Measurements from ENCODE around the gene PTH2.
A peak's percentile ranks its signal among the peaks of the same experiment; 100 is the strongest.

The PTH2 gene

DNA sequence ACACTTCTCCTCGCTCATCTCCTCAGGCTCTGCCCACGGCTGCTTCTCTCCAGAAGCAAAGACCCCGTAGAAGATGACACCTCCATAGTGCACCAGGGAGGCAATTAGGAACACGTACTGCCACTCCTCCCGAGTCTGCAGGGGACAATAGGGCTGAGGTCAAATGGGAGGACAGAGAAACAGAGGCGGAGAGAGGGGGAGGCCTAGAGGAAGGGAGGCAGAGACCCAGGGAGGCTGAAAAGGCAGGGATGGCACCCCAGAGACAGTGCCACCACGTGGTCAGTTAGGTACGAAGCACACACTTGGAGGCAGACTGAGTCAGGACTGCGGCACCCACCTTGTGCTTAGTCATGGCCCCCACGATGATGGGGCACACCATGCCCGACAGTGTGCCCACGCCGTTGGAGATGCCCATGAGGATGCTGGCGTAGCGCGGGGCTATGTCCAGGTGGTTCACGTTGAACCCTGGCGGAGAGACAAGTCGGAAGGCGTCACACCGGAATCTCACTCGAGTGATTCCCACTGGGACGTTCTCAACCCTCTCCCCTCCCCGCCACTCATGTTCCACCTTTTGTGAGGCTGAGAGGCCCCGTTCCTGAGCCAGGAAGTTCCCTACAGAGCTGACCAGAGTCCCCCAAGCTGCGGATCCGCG lies 7.6 kb upstream of the PTH2 start:
- FAIRE-seq = no peak

GRCh38 chr19:49430172-49430677 lies 7.0 kb upstream of the PTH2 start:
- FAIRE-seq = no peak

GRCh38 chr19:49428547-49429451 lies 5.6 kb upstream of the PTH2 start:
- no peak for FAIRE-seq

DNA sequence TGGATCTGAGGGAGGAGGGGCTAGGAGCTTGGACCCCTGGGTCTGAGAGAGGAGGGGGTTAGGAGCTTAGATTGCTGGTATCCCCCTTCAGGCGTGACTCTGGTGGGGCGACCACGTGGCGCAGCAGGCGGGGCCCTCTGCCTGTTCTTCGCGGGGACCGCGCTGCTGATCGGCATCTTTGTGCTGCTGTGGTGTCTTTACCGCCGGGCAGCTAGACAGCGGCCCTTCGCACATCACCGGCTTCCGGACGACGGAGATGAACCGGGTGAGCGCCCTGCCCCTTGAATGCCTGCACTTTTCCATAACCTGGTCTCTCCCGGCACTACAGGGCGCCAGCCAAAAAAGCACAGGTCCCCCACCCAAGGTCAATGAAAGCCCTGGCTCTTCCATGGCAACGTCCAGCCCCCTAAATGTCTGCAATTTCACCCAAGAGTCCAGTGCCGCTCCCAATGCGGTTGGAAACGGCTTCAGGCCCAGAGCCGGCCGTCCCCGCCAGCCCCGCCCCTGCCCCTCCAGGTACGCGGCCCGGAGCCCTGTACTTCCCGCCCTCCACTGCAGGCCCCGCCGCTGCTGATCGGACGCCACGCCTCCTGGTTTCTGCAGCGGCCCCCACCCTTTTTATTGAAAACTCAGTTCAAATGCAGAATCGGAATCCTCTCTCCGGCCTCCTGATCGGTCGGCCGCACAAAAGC lies 4.8 kb upstream of the PTH2 start:
- FAIRE-seq = no peak

DNA sequence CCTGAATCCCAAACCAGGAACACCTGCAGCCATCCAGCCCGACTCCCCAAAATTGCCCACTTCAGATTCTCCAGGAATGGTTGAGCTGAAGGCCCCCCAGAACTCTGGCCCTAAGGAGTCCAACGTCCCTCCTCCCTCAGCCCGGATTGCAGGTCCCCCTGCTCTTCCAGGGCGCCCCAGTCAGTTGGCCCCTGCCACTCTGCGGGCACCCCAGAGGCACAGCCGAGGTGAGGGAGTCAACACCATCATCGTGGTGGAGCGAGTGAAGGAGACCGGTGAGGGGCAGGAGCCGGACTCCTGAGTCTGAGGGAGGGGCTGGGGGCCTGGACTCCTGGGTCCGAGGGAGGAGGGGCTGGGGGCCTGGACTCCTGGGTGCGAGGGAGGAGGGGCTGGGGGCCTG lies 4.1 kb upstream of the PTH2 start:
- FAIRE-seq = no peak

- peak; percentile 98 for FAIRE-seq
Measured at GRCh38 chr19:49425922-49426592, 2.8 kb upstream of the PTH2 start.

- FAIRE-seq = peak; percentile 66
Measured at GRCh38 chr19:49425178-49425577, 1.9 kb upstream of the PTH2 start, which contains the start of gene GFY. GFY (plus strand) TSS chr19:49425388; CDS start chr19:49426431, 1,043 bp downstream.

GRCh38 chr19:49423985-49424303 lies 703 bp upstream of the PTH2 start:
- no peak for FAIRE-seq

- FAIRE-seq = no peak
Measured at GRCh38 chr19:49422407-49423070, 702 bp downstream of the PTH2 start.

GRCh38 chr19:49421878-49422202 lies 1.4 kb downstream of the PTH2 start:
- FAIRE-seq = no peak

GRCh38 chr19:49421039-49421877 lies 2.0 kb downstream of the PTH2 start:
- FAIRE-seq = peak; percentile 95

DNA sequence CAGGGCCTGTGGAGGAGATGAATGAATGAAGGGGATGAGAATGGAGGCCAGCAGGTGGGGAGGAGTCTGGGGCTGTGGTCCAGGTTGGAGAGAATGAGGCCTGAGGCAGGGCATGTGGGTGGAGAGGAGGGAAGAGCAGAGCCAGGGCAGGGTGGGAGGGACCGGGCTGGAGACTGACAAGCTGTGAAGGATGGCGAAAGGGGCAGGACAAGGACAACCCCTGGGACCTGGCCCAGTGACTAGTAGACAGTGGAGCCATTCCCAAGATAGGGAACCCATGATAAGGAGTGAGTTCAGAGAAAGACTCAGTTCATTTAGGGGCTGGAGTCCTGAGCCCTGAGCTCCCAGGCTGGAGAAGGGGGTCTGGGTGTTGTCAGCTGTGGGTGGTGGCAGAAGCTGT lies 3.0 kb downstream of the PTH2 start:
- FAIRE-seq = no peak

- FAIRE-seq = no peak
Measured at GRCh38 chr19:49419173-49419572, 4.1 kb downstream of the PTH2 start.

DNA sequence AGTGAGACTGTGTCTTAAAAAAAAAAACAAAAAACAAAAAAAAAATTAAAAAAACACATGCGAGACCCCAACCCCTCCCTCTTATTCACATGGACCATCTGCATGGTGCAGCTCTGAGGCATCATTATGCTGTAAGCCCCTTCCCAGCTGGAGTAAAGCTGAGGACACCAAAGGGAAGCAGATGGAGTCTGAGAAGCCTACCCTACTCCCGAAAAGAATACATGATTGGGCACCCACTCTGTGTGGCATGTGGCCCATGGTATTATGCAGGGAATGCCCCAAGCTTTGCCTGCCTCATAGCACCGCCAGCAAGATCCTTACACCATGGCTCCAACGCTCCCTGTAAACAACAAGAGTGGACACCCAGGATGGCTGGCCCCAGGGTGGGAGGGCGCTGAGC lies 4.7 kb downstream of the PTH2 start:
- no peak for FAIRE-seq

- no peak for FAIRE-seq
Measured at GRCh38 chr19:49417088-49417487, 6.2 kb downstream of the PTH2 start.

GRCh38 chr19:49415810-49416200 lies 7.4 kb downstream of the PTH2 start:
- FAIRE-seq = no peak

- no peak for FAIRE-seq
Measured at GRCh38 chr19:49415102-49415809, 8.0 kb downstream of the PTH2 start.

- FAIRE-seq = no peak
Measured at GRCh38 chr19:49414256-49414655, 9.0 kb downstream of the PTH2 start.

DNA sequence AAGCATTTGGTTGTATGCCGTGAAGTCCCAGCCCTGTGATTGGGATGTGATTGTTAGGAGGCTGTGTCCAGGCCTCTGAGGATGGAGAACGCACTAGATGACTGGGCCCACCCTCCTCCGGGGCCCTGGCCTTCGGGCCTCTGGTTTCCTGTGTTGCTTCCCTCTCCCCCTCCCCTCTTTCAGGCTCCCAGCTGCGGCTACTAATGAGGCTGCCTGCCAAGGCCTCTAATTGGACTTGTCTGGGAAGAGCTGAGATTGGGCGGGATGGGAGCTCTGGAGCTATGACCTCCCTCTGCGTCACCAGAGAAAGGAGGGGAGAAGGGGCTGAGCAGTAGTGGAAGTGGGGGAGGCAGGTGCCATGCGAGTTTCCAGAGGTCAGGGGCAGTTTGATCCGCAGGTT lies 9.9 kb downstream of the PTH2 start:
- no peak for FAIRE-seq

GRCh38 chr19:49411681-49412326 lies 11.4 kb downstream of the PTH2 start:
- FAIRE-seq = no peak
